Naive thymus-derived CD4-positive, alpha-beta T cell (primary cell): ENCODE data around the gene GABRR3. TPM values are rescaled to one million over a fixed set of nuclear protein-coding genes. Genes with fewer than 3 reads are reported as not detected.

Experiments used
- ATAC-seq: fragments of 150-1000 bp; cut with Tn5 transposase; 2 replicates; pipeline ENCODE4 v1.10.0; 2021; ENCODE audit warnings: mild to moderate bottlenecking, moderate library complexity
- CTCF ChIA-PET: fragments of 350-600 bp; sonication (Branson Sonifier 250); formaldehyde crosslinking; loops from one replicate; lab custom pipeline; 2021; ENCODE audit warnings: antibody characterized with exemption; lab: Charles Lee
- POLR2A ChIA-PET: fragments of 350-600 bp; sonication (Branson Sonifier 250); formaldehyde crosslinking; loops from one replicate; lab custom pipeline; 2021; ENCODE audit warnings: antibody characterized with exemption, inconsistent platforms; lab: Charles Lee
- DNase-seq, 9 donors: peaks; one replicate each; pipeline versions ENCODE4 v3.0.0 to v3.0.0-alpha.2; 2020 to 2022; ENCODE audit warnings: mixed read lengths in 1 of 9
- H3K27ac ChIP-seq: one replicate; pipeline ENCODE4 v1.7.0; 2013; ENCODE audit warnings: mild to moderate bottlenecking, low read depth, low read length, moderate library complexity
- H3K27me3 ChIP-seq, 2 donors: one replicate each; pipeline ENCODE4 v1.7.0; 2013; ENCODE audit warnings: low read length in 2 of 2, mild to moderate bottlenecking in 2 of 2, moderate library complexity in 2 of 2; ENCODE audit not compliant: control insufficient read depth in 2 of 2, insufficient read depth in 2 of 2
- H3K36me3 ChIP-seq, 3 experiments: 1 replicate in 2 of 3; 2 replicates in 1 of 3; pipeline ENCODE4 v1.7.0; 2013; ENCODE audit warnings: low read length in 3 of 3, mild to moderate bottlenecking in 3 of 3, moderate library complexity in 1 of 3; ENCODE audit not compliant: insufficient read depth in 3 of 3, control insufficient read depth in 2 of 3
- H3K4me1 ChIP-seq, 2 donors: one replicate each; pipeline ENCODE4 v1.7.0; 2013; ENCODE audit warnings: low read length in 2 of 2, mild to moderate bottlenecking in 2 of 2, moderate library complexity in 1 of 2; ENCODE audit not compliant: control insufficient read depth in 2 of 2, insufficient read depth in 2 of 2
- H3K4me3 ChIP-seq: 2 replicates; pipeline ENCODE4 v1.7.0; 2013; ENCODE audit warnings: mild to moderate bottlenecking, low read length
- H3K9me3 ChIP-seq, 3 experiments: 1 replicate in 2 of 3; 2 replicates in 1 of 3; pipeline ENCODE4 v1.7.0; 2013; ENCODE audit warnings: low read length in 3 of 3; ENCODE audit not compliant: control insufficient read depth in 2 of 3
- H3K27ac Mint-ChIP-seq, 9 donors: one replicate each; pipeline ENCODE4 v1.8.0; 2020 to 2022; ENCODE audit warnings: mixed read lengths in 9 of 9, mild to moderate bottlenecking in 8 of 9, moderate library complexity in 5 of 9, inconsistent platforms in 2 of 9
- H3K27me3 Mint-ChIP-seq, 5 donors: one replicate each; pipeline ENCODE4 v1.8.0; 2021 to 2022; ENCODE audit warnings: mixed read lengths in 5 of 5, mild to moderate bottlenecking in 1 of 5
- H3K36me3 Mint-ChIP-seq, 5 donors: one replicate each; pipeline ENCODE4 v1.8.0; 2020 to 2022; ENCODE audit warnings: mixed read lengths in 5 of 5, mild to moderate bottlenecking in 3 of 5, inconsistent platforms in 1 of 5
- H3K4me1 Mint-ChIP-seq, 7 donors: one replicate each; pipeline ENCODE4 v1.8.0; 2020 to 2022; ENCODE audit warnings: mixed read lengths in 7 of 7, mild to moderate bottlenecking in 3 of 7, inconsistent platforms in 1 of 7
- H3K4me3 Mint-ChIP-seq, 10 donors: one replicate each; pipeline ENCODE4 v1.8.0; 2020 to 2022; ENCODE audit warnings: mild to moderate bottlenecking in 10 of 10, mixed read lengths in 10 of 10, moderate library complexity in 6 of 10, inconsistent platforms in 2 of 10
- H3K9me3 Mint-ChIP-seq, 11 donors: one replicate each; pipeline ENCODE4 v1.8.0; 2020 to 2022; ENCODE audit warnings: mixed read lengths in 11 of 11, mild to moderate bottlenecking in 4 of 11, inconsistent platforms in 1 of 11, moderate library complexity in 1 of 11
- intact Hi-C, 2 donors: fragments of 100-400 bp; cut with micrococcal nuclease; formaldehyde crosslinking; loops; one replicate each; pipeline ENCODE4 v1.15.1; 2023
- polyA plus RNA-seq, 2 donors: library from polyadenylated mRNA; unstranded; fragments of 300-500 nt; fragmentation: Illumina TruSeq; gene quantifications; one replicate each; pipeline ENCODE4 v1.2.3, GENCODE V29; 2021
- total RNA-seq, 6 experiments: library from RNA in 5 of 6; stranded (reverse) in 5 of 6; gene quantifications; 1 replicate in 5 of 6; 2 replicates in 1 of 6; pipeline ENCODE4 v1.2.3 and lab custom pipeline; 2021 to 2026

Gene GABRR3
- total and polyA plus RNA-seq, 7 experiments from 2014 or later = not detected

- DNase-seq (no peak), ATAC-seq (no peak)
- H3K4me3 Mint-ChIP-seq = no peak overlapping the region
- ChIA-PET CTCF (interaction anchor here (0.6 to 1.8 kb wide), 6 partner anchors 9 to 786 kb away, joined by 3 to 8 read pairs (median 3); no protein-coding TSS in a partner anchor), POLR2A (interaction anchor here (0.8 kb wide), 1 partner anchor 10 kb away, joined by 3 read pairs; no protein-coding TSS in a partner anchor)
- Histone ChIP-seq H3K4me1 (no peaks in the 10 kb centered on the region), H3K4me3 (no peak overlapping the region), H3K27ac (no peak overlapping the region), H3K9me3 (no peaks in the 10 kb centered on the region), H3K27me3 (no peaks in the 10 kb centered on the region), H3K36me3 (peaks cover 0 to 35% (median 3%) of the 10 kb centered on the region in 3 experiments)
- H3K36me3 Mint-ChIP-seq = peaks cover 7 to 42% (median 25%) of the 10 kb centered on the region in 5 donors
- peaks cover 0 to 16% (median 0%) of the 10 kb centered on the region in 7 donors for H3K4me1 Mint-ChIP-seq
- H3K9me3 Mint-ChIP-seq = no peaks in the 10 kb centered on the region
- intact Hi-C loops = loop anchor here (5.0 to 10.0 kb wide), 2 partner anchors 56 to 118 kb away; partner anchors contain the start of gene CRYBG3 (in 1 of the 2)
- peak overlapping the region in 5 of 9 donors; percentile 9 to 48 (median 16) for H3K27ac Mint-ChIP-seq
- no peaks in the 10 kb centered on the region for H3K27me3 Mint-ChIP-seq
Measured at GRCh38 chr3:97942801-97943546, 92.1 kb downstream of the GABRR3 start.

GRCh38 chr3:97940034-97940433 is 95.1 kb downstream of the GABRR3 start:
- H3K27me3 Mint-ChIP-seq = no peaks in the 10 kb centered on the region
- H3K36me3 Mint-ChIP-seq = peaks cover 0 to 51% (median 7%) of the 10 kb centered on the region in 5 donors
- peaks cover 0 to 11% (median 0%) of the 10 kb centered on the region in 7 donors for H3K4me1 Mint-ChIP-seq
- no peaks in the 10 kb centered on the region for H3K9me3 Mint-ChIP-seq
- H3K27ac Mint-ChIP-seq = peak overlapping the region in 2 of 9 donors; percentile 24 to 72
- DNase-seq (peak in 6 of 9 donors; percentile 5 to 41 (median 14)), ATAC-seq (peak; percentile 48)
- Histone ChIP-seq H3K4me1 (no peaks in the 10 kb centered on the region), H3K9me3 (no peaks in the 10 kb centered on the region), H3K27ac (no peak overlapping the region), H3K4me3 (no peak overlapping the region), H3K27me3 (no peaks in the 10 kb centered on the region), H3K36me3 (peaks cover 0 to 10% (median 0%) of the 10 kb centered on the region in 3 experiments)
- intact Hi-C loops = loop anchor here (1.0 to 10.0 kb wide), 5 partner anchors 33 to 147 kb away; partner anchors contain the start of genes CRYBG3 (in 1 of the 2) and RIOX2 (in 1 of the 2)
- H3K4me3 Mint-ChIP-seq = no peak overlapping the region
- CTCF ChIA-PET = interaction anchor here (0.8 to 1.2 kb wide), 8 partner anchors 11 to 148 kb away, joined by 3 to 5 read pairs (median 3); no protein-coding TSS in a partner anchor
- POLR2A ChIA-PET = no interaction called here

GRCh38 chr3:97939401-97939800 is 95.7 kb downstream of the GABRR3 start:
- peak overlapping the region in 1 of 9 donors; percentile 4 for H3K27ac Mint-ChIP-seq
- no peaks in the 10 kb centered on the region for H3K4me1 ChIP-seq
- POLR2A ChIA-PET = no interaction called here
- H3K36me3 Mint-ChIP-seq = peaks cover 0 to 51% (median 7%) of the 10 kb centered on the region in 5 donors
- no peaks in the 10 kb centered on the region for H3K27me3 ChIP-seq
- ATAC-seq (no peak), DNase-seq (no peak)
- no peaks in the 10 kb centered on the region for H3K9me3 Mint-ChIP-seq
- intact Hi-C loops = no loop called here
- CTCF ChIA-PET = interaction anchor here (0.8 to 1.4 kb wide), 3 partner anchors 16 to 146 kb away, joined by 3 to 4 read pairs (median 3); no protein-coding TSS in a partner anchor
- no peak overlapping the region for H3K4me3 Mint-ChIP-seq
- H3K27ac ChIP-seq = no peak overlapping the region
- no peaks in the 10 kb centered on the region for H3K27me3 Mint-ChIP-seq
- peaks cover 0 to 6% (median 0%) of the 10 kb centered on the region in 3 experiments for H3K36me3 ChIP-seq
- no peaks in the 10 kb centered on the region for H3K9me3 ChIP-seq
- no peak overlapping the region for H3K4me3 ChIP-seq
- peaks cover 0 to 13% (median 0%) of the 10 kb centered on the region in 7 donors for H3K4me1 Mint-ChIP-seq

GRCh38 chr3:97938444-97938843 is 96.7 kb downstream of the GABRR3 start:
- Mint-ChIP-seq H3K4me1 (peaks cover 0 to 12% (median 0%) of the 10 kb centered on the region in 7 donors), H3K27ac (peak overlapping the region in 1 of 9 donors; percentile 63), H3K4me3 (no peak overlapping the region), H3K27me3 (no peaks in the 10 kb centered on the region), H3K36me3 (peaks cover 0 to 51% (median 6%) of the 10 kb centered on the region in 5 donors), H3K9me3 (no peaks in the 10 kb centered on the region)
- no peak overlapping the region for H3K4me3 ChIP-seq
- ChIA-PET POLR2A (interaction anchor here (0.5 kb wide), 1 partner anchor 32 kb away, joined by 8 read pairs; no protein-coding TSS in a partner anchor), CTCF (interaction anchor here (0.8 to 1.4 kb wide), 2 partner anchors 78 to 84 kb away, joined by 3 read pairs; no protein-coding TSS in a partner anchor)
- ATAC-seq (no peak), DNase-seq (no peak)
- no peaks in the 10 kb centered on the region for H3K9me3 ChIP-seq
- H3K27ac ChIP-seq = no peak overlapping the region
- no peaks in the 10 kb centered on the region for H3K27me3 ChIP-seq
- no peaks in the 10 kb centered on the region for H3K4me1 ChIP-seq
- intact Hi-C loops = no loop called here
- no peaks in the 10 kb centered on the region for H3K36me3 ChIP-seq

- ChIA-PET POLR2A (no interaction called here), CTCF (interaction anchor here (1.0 kb wide), 1 partner anchor 18 kb away, joined by 3 read pairs; no protein-coding TSS in a partner anchor)
- Histone ChIP-seq H3K4me1 (no peaks in the 10 kb centered on the region), H3K4me3 (no peak overlapping the region), H3K36me3 (no peaks in the 10 kb centered on the region), H3K27me3 (no peaks in the 10 kb centered on the region), H3K27ac (no peak overlapping the region), H3K9me3 (no peaks in the 10 kb centered on the region)
- peak overlapping the region in 4 of 9 donors; percentile 4 to 34 (median 22) for H3K27ac Mint-ChIP-seq
- no peak overlapping the region for H3K4me3 Mint-ChIP-seq
- DNase-seq (no peak), ATAC-seq (no peak)
- intact Hi-C loops = no loop called here
- H3K36me3 Mint-ChIP-seq = peaks cover 0 to 47% (median 0%) of the 10 kb centered on the region in 5 donors
- H3K9me3 Mint-ChIP-seq = no peaks in the 10 kb centered on the region
- no peaks in the 10 kb centered on the region for H3K27me3 Mint-ChIP-seq
- peaks cover 0 to 7% (median 0%) of the 10 kb centered on the region in 7 donors for H3K4me1 Mint-ChIP-seq
Measured at GRCh38 chr3:97937205-97937604, 97.9 kb downstream of the GABRR3 start.

- Histone ChIP-seq H3K9me3 (no peaks in the 10 kb centered on the region), H3K36me3 (no peaks in the 10 kb centered on the region), H3K4me3 (no peak overlapping the region), H3K27me3 (no peaks in the 10 kb centered on the region), H3K27ac (no peak overlapping the region), H3K4me1 (no peaks in the 10 kb centered on the region)
- H3K4me3 Mint-ChIP-seq = no peak overlapping the region
- peak overlapping the region in 5 of 9 donors; percentile 3 to 83 (median 57) for H3K27ac Mint-ChIP-seq
- H3K9me3 Mint-ChIP-seq = peaks cover 0 to 3% (median 0%) of the 10 kb centered on the region in 11 donors
- DNase-seq (no peak), ATAC-seq (no peak)
- peaks cover 2 to 53% (median 10%) of the 10 kb centered on the region in 5 donors for H3K36me3 Mint-ChIP-seq
- peaks cover 0 to 7% (median 0%) of the 10 kb centered on the region in 7 donors for H3K4me1 Mint-ChIP-seq
- H3K27me3 Mint-ChIP-seq = no peaks in the 10 kb centered on the region
- POLR2A ChIA-PET = interaction anchor here (1.5 kb wide), 1 partner anchor 25 kb away, joined by 4 read pairs; no protein-coding TSS in a partner anchor
- intact Hi-C loops = loop anchor here in 1 of 2 donors (2.0 kb wide), 1 partner anchor 17 kb away; no protein-coding TSS in a partner anchor
- CTCF ChIA-PET = no interaction called here
Measured at GRCh38 chr3:97935842-97936241, 99.3 kb downstream of the GABRR3 start.
